Suppressor macrophage (primary cell): Measurements from ENCODE around the gene USP25.

Experiments used
- DNase-seq, 4 experiments: peaks; one replicate each; pipeline ENCODE4 v3.0.0-alpha.2; 2020 to 2022

USP25 gene

GRCh38 chr21:15857740-15858139, 128.0 kb downstream of the USP25 start:
- DNase-seq, result no peak

- no peak for DNase-seq
Observed at GRCh38 chr21:15860541-15860940, 130.8 kb downstream of the USP25 start.

- DNase-seq, result no peak
Observed at GRCh38 chr21:15868940-15869339, 139.2 kb downstream of the USP25 start.

- no peak for DNase-seq
Observed at GRCh38 chr21:15870819-15871218, 141.0 kb downstream of the USP25 start.

- DNase-seq, result no peak
Observed at GRCh38 chr21:15872236-15872635, 142.5 kb downstream of the USP25 start.

- no peak for DNase-seq
Observed at GRCh38 chr21:15874615-15875014, 144.8 kb downstream of the USP25 start.

GRCh38 chr21:15875286-15875685, 145.5 kb downstream of the USP25 start:
- DNase-seq, result no peak

- no peak for DNase-seq
Observed at GRCh38 chr21:15893902-15894301, 164.1 kb downstream of the USP25 start.

GRCh38 chr21:15894596-15894995, 164.8 kb downstream of the USP25 start:
- no peak for DNase-seq

GRCh38 chr21:15895142-15896106, 165.6 kb downstream of the USP25 start:
- no peak for DNase-seq

- no peak for DNase-seq
Observed at GRCh38 chr21:15896501-15896900, 166.7 kb downstream of the USP25 start.

- DNase-seq, result no peak
Observed at GRCh38 chr21:15904389-15904788, 174.6 kb downstream of the USP25 start.

GRCh38 chr21:15908187-15908586, 178.4 kb downstream of the USP25 start:
- DNase-seq, result no peak

- DNase-seq, result no peak
Observed at GRCh38 chr21:15928196-15928595, 198.4 kb downstream of the USP25 start.

GRCh38 chr21:15928686-15929425, 199.1 kb downstream of the USP25 start:
- no peak for DNase-seq

- no peak for DNase-seq
Observed at GRCh38 chr21:15929536-15929935, 199.8 kb downstream of the USP25 start.
